SK-N-SH (cell line): Measurements from ENCODE around the gene SLC24A4. TPM values are rescaled to one million over a fixed set of nuclear protein-coding genes. Genes with fewer than 3 reads are reported as not detected.

Source experiments
- CTCF ChIA-PET: fragments of 300-600, 350-600 bp; formaldehyde crosslinking; extraction: SDS; loops from one replicate; lab custom pipeline; 2021; lab: Yijun Ruan, JAX
- POLR2A ChIA-PET: fragments of 350-600 bp; sonication (Branson Sonifier 250); formaldehyde crosslinking; extraction: SDS; loops from one replicate; lab custom pipeline; 2020; ENCODE audit warnings: antibody characterized with exemption, inconsistent platforms; lab: Yijun Ruan, JAX
- DNase-seq: peaks from one replicate; pipeline ENCODE4 v3.0.0; 2012
- H2AFZ ChIP-seq: fragments of 200-600 bp; sonication (generic); 2 replicates; pipeline ENCODE4 v1.8.1; 2016; ENCODE audit warnings: antibody characterized with exemption, mild to moderate bottlenecking, low read depth
- H3F3A ChIP-seq: fragments of 200-600 bp; sonication (generic); replicated peaks from 2 replicates; pipeline ENCODE3; 2016; ENCODE audit warnings: antibody characterized with exemption, mild to moderate bottlenecking; ENCODE audit not compliant: insufficient read depth
- H3K27ac ChIP-seq, 2 experiments: fragments of 200-500 bp in 1 of 2; fragments of 200-600 bp in 1 of 2; sonication (Bioruptor generic) in 1 of 2; sonication (generic), shearing (Covaris generic) in 1 of 2; 2 replicates each; pipeline versions ENCODE4 v1.5.1 to v1.6.1; 2014 to 2016; ENCODE audit warnings: low read depth in 2 of 2, inconsistent platforms in 1 of 2, low read length in 1 of 2, mild to moderate bottlenecking in 1 of 2, mixed read lengths in 1 of 2
- H3K27me3 ChIP-seq: fragments of 200-600 bp; sonication (generic), shearing (Covaris generic); 2 replicates; pipeline ENCODE4 v1.6.1; 2016; ENCODE audit warnings: mixed run types; ENCODE audit not compliant: insufficient read depth
- H3K36me3 ChIP-seq, 2 experiments: fragments of 200-500 bp in 1 of 2; fragments of 200-600 bp in 1 of 2; sonication (Bioruptor generic) in 1 of 2; sonication (generic) in 1 of 2; replicated peaks in 1 of 2; 2 replicates each; pipeline versions ENCODE3 to v1.5.1; 2014 to 2016; ENCODE audit warnings: low read length in 1 of 2, mild to moderate bottlenecking in 1 of 2; ENCODE audit not compliant: insufficient read depth in 2 of 2, control insufficient read depth in 1 of 2
- H3K4me1 ChIP-seq, 2 experiments: fragments of 200-500 bp in 1 of 2; fragments of 200-600 bp in 1 of 2; sonication (Bioruptor generic) in 1 of 2; sonication (generic), shearing (Covaris generic) in 1 of 2; 2 replicates each; pipeline versions ENCODE4 v1.5.1 to v1.6.1; 2014 to 2016; ENCODE audit warnings: low read depth in 1 of 2, low read length in 1 of 2, mixed run types in 1 of 2; ENCODE audit not compliant: insufficient read depth in 2 of 2, control insufficient read depth in 1 of 2
- H3K4me2 ChIP-seq: fragments of 200-600 bp; sonication (generic), shearing (Covaris generic); 2 replicates; pipeline ENCODE4 v1.6.1; 2017; ENCODE audit warnings: mixed run types
- H3K4me3 ChIP-seq, 2 experiments: fragments of 200-500 bp in 1 of 2; fragments of 200-600 bp in 1 of 2; sonication (Bioruptor generic) in 1 of 2; sonication (generic), shearing (Covaris generic) in 1 of 2; 2 replicates each; pipeline versions ENCODE4 v1.5.1 to v1.8.1; 2014 to 2016; ENCODE audit warnings: low read depth in 2 of 2, inconsistent platforms in 1 of 2, low read length in 1 of 2, mild to moderate bottlenecking in 1 of 2, mixed read lengths in 1 of 2, moderate library complexity in 1 of 2
- H3K79me2 ChIP-seq: fragments of 200-600 bp; sonication (generic); 2 replicates; pipeline ENCODE4 v1.8.1; 2017; ENCODE audit warnings: mild to moderate bottlenecking; ENCODE audit not compliant: insufficient read depth
- H3K9ac ChIP-seq: fragments of 200-600 bp; sonication (generic); 2 replicates; pipeline ENCODE4 v1.6.1; 2017; ENCODE audit warnings: mixed run types
- H3K9me2 ChIP-seq: fragments of 200-600 bp; sonication (generic); 2 replicates; pipeline ENCODE4 v1.6.1; 2017; ENCODE audit warnings: mixed run types
- H3K9me3 ChIP-seq: fragments of 200-600 bp; sonication (generic); 2 replicates; pipeline ENCODE4 v1.6.1; 2017; ENCODE audit warnings: mixed run types, mild to moderate bottlenecking, moderate library complexity
- H4K20me1 ChIP-seq: fragments of 200-600 bp; sonication (generic); 2 replicates; pipeline ENCODE4 v1.6.1; 2017; ENCODE audit warnings: mild to moderate bottlenecking, mixed run types; ENCODE audit not compliant: insufficient read depth
- CTCF ChIP-seq: fragments of 200-600 bp; sonication (generic); IDR thresholded peaks from 2 replicates; pipeline ENCODE4 v1.6.1; 2017; ENCODE audit warnings: antibody characterized with exemption, mild to moderate bottlenecking, moderate library complexity
- ELF1 ChIP-seq: IDR thresholded peaks from 2 replicates; pipeline ENCODE4 v1.4.0; 2012
- FOSL2 ChIP-seq: IDR thresholded peaks from 2 replicates; pipeline ENCODE4 v1.4.0; 2012; ENCODE audit warnings: low read depth, mild to moderate bottlenecking, moderate library complexity, borderline replicate concordance
- GABPA ChIP-seq: IDR thresholded peaks from 2 replicates; pipeline ENCODE4 v1.4.0; 2012; ENCODE audit warnings: low read depth, mild to moderate bottlenecking
- IRF3 ChIP-seq: fragments of 150-350 bp; IDR thresholded peaks from 2 replicates; pipeline ENCODE4 v1.6.1; 2016; ENCODE audit warnings: mild to moderate bottlenecking, low read depth, low read length
- JUND ChIP-seq: IDR thresholded peaks from 2 replicates; pipeline ENCODE4 v1.4.0; 2012
- MAX ChIP-seq: IDR thresholded peaks from 2 replicates; pipeline ENCODE4 v1.4.0; 2012; ENCODE audit warnings: low read depth
- MXI1 ChIP-seq: IDR thresholded peaks from 2 replicates; pipeline ENCODE4 v1.6.1; 2012; ENCODE audit warnings: mild to moderate bottlenecking, low read depth, low read length, improper control_type of control experiment
- NRF1 ChIP-seq: IDR thresholded peaks from 2 replicates; pipeline ENCODE4 v1.6.1; 2012; ENCODE audit warnings: low read depth, mild to moderate bottlenecking, low read length
- POLR2AphosphoS5 ChIP-seq: IDR thresholded peaks from 2 replicates; pipeline ENCODE4 v1.6.1; 2012; ENCODE audit warnings: low read depth, low read length
- RAD21 ChIP-seq: IDR thresholded peaks from 2 replicates; pipeline ENCODE4 v1.6.1; 2012; ENCODE audit warnings: mild to moderate bottlenecking, low read length
- RCOR1 ChIP-seq: fragments of 150-350 bp; IDR thresholded peaks from 2 replicates; pipeline ENCODE4 v1.6.1; 2017; ENCODE audit warnings: antibody characterized with exemption, low read length
- RXRA ChIP-seq: IDR thresholded peaks from 2 replicates; pipeline ENCODE4 v1.4.0; 2012; ENCODE audit warnings: low read depth, mild to moderate bottlenecking, borderline replicate concordance
- TAF1 ChIP-seq: IDR thresholded peaks from 2 replicates; pipeline ENCODE4 v1.6.1; 2012; ENCODE audit warnings: low read depth, mild to moderate bottlenecking, low read length, moderate library complexity, borderline replicate concordance
- TCF12 ChIP-seq: IDR thresholded peaks from 2 replicates; pipeline ENCODE4 v1.4.0; 2012
- TEAD4 ChIP-seq: IDR thresholded peaks from 2 replicates; pipeline ENCODE4 v1.4.0; 2012; ENCODE audit warnings: mild to moderate bottlenecking, borderline replicate concordance; ENCODE audit not compliant: insufficient read depth
- USF2 ChIP-seq: fragments of 150-350 bp; IDR thresholded peaks from 2 replicates; pipeline ENCODE4 v1.6.1; 2017; ENCODE audit warnings: antibody characterized with exemption, low read length, low read depth, borderline replicate concordance
- YY1 ChIP-seq: IDR thresholded peaks from 2 replicates; pipeline ENCODE4 v1.4.0; 2012; ENCODE audit warnings: low read depth, mild to moderate bottlenecking
- WGBS: methylation state at CpG from one replicate; pipeline ENCODE4 v1.1.6; 2017; ENCODE audit warnings: low lambda C conversion rate; 5-methylcytosine and 5-hydroxymethylcytosine counted together
- polyA plus RNA-seq, 3 experiments: library from polyadenylated mRNA; depleted of rRNA; stranded (reverse); fragments of >200 nt; gene quantifications; 2 replicates each; pipeline ENCODE4 v1.2.3, GENCODE V29; 2012

Gene SLC24A4
- polyA plus RNA-seq, 1 of the 3 experiments (the other 2 are of a cell fraction), result 0.07 TPM

GRCh38 chr14:92425101-92425500 lies 102.1 kb downstream of the SLC24A4 start:
- ChIA-PET CTCF (no interaction called here), POLR2A (no interaction called here)
- H3K36me3 ChIP-seq, result no peaks in the 10 kb centered on the region
- no peak overlapping the region for H3K27ac ChIP-seq
- no peak overlapping the region for H3K9ac ChIP-seq
- TF ChIP-seq RAD21, result no peak
- no peaks in the 10 kb centered on the region for H4K20me1 ChIP-seq
- no peak overlapping the region for H3K4me3 ChIP-seq
- no peak for DNase-seq
- H3K9me3 ChIP-seq, result no peaks in the 10 kb centered on the region
- H3K27me3 ChIP-seq, result peaks cover 12% of the 10 kb centered on the region; the same call in 1 of the 2 replicates
- no peaks in the 10 kb centered on the region for H3K4me1 ChIP-seq
- no peaks in the 10 kb centered on the region for H3K9me2 ChIP-seq
- H2AFZ ChIP-seq, result no peak overlapping the region
- H3F3A ChIP-seq, result no peaks in the 10 kb centered on the region
- H3K4me2 ChIP-seq, result no peak overlapping the region
- no peaks in the 10 kb centered on the region for H3K79me2 ChIP-seq

- Histone ChIP-seq H4K20me1 (no peaks in the 10 kb centered on the region), H3K4me1 (no peaks in the 10 kb centered on the region), H3K9ac (no peak overlapping the region), H3K36me3 (no peaks in the 10 kb centered on the region), H3K4me3 (no peak overlapping the region), H3K9me3 (no peaks in the 10 kb centered on the region), H3K4me2 (no peak overlapping the region), H3K79me2 (no peaks in the 10 kb centered on the region), H3K9me2 (no peaks in the 10 kb centered on the region), H3K27me3 (peaks cover under 1% of the 10 kb centered on the region; the same call in 1 of the 2 replicates), H3K27ac (no peak overlapping the region), H2AFZ (no peak overlapping the region), H3F3A (no peaks in the 10 kb centered on the region)
- ChIA-PET CTCF (no interaction called here), POLR2A (no interaction called here)
- DNase-seq, result no peak
- WGBS, result 30% methylated on average over 4 of the region's 4 CpGs
- TF ChIP-seq TAF1 (no peak), TCF12 (peak; percentile 40; the same call in 1 of the 2 replicates)
Observed at GRCh38 chr14:92426237-92426636, 103.3 kb downstream of the SLC24A4 start.

GRCh38 chr14:92427096-92427495 lies 104.1 kb downstream of the SLC24A4 start:
- Histone ChIP-seq H3K27ac (no peak overlapping the region), H3F3A (no peaks in the 10 kb centered on the region), H3K36me3 (no peaks in the 10 kb centered on the region), H3K9me2 (no peaks in the 10 kb centered on the region), H2AFZ (no peak overlapping the region), H3K4me2 (no peak overlapping the region), H3K9me3 (no peaks in the 10 kb centered on the region), H3K4me3 (no peak overlapping the region), H3K79me2 (no peaks in the 10 kb centered on the region), H4K20me1 (no peaks in the 10 kb centered on the region), H3K27me3 (no peaks in the 10 kb centered on the region; the same call in 1 of the 2 replicates), H3K4me1 (no peaks in the 10 kb centered on the region), H3K9ac (no peak overlapping the region)
- no peak for DNase-seq
- 0% methylated on average over 2 of the region's 3 CpGs for WGBS
- TF ChIP-seq YY1 (no peak), TCF12 (no peak), RXRA (no peak), RCOR1 (no peak), GABPA (no peak), NRF1 (no peak), MAX (no peak), MXI1 (no peak), USF2 (no peak), JUND (no peak), POLR2AphosphoS5 (no peak), IRF3 (no peak), ELF1 (no peak), CTCF (no peak), RAD21 (no peak), TEAD4 (no peak), FOSL2 (no peak)
- ChIA-PET POLR2A (no interaction called here), CTCF (no interaction called here)
